Ovary (tissue), 9 donors: ENCODE data around the gene SOST. TPM values are rescaled to one million over a fixed set of nuclear protein-coding genes. Genes with fewer than 3 reads are reported as not detected.

Experiments
- DNase-seq, 5 donors: peaks; one replicate each; pipeline ENCODE4 v3.0.0-alpha.2; 2019 to 2020
- H3K27ac ChIP-seq, 2 donors: fragments of 200-600 bp; one replicate each; pipeline versions ENCODE4 v1.5.1 to v1.8.0; 2019 to 2022
- H3K27me3 ChIP-seq: fragments of 200-600 bp; one replicate; pipeline ENCODE4 v1.8.0; 2022
- H3K36me3 ChIP-seq: fragments of 200-600 bp; sonication (generic); one replicate; pipeline ENCODE4 v1.5.1; 2019
- H3K4me1 ChIP-seq: one replicate; pipeline ENCODE4 v1.8.1; 2013; ENCODE audit warnings: mild to moderate bottlenecking, moderate library complexity; ENCODE audit not compliant: insufficient read depth
- H3K4me3 ChIP-seq: fragments of 200-600 bp; sonication (generic); one replicate; pipeline ENCODE4 v1.5.1; 2017
- H3K9me3 ChIP-seq, 2 donors: fragments of 200-600 bp in 1 of 2; sonication (generic) in 1 of 2; one replicate each; pipeline versions ENCODE4 v1.5.1 to v1.8.1; 2013 to 2019; ENCODE audit warnings: mild to moderate bottlenecking in 1 of 2, moderate library complexity in 1 of 2
- CTCF ChIP-seq, 3 donors: fragments of 450-650 bp in 2 of 3; fragments of 200-600 bp in 1 of 3; IDR thresholded peaks; one replicate each; pipeline versions ENCODE4 v1.5.1 to v1.8.0; 2016 to 2022; ENCODE audit warnings: antibody characterized with exemption in 3 of 3, mild to moderate bottlenecking in 1 of 3
- EP300 ChIP-seq: sonication (generic); formaldehyde crosslinking; IDR thresholded peaks from one replicate; pipeline ENCODE4 v1.6.1; 2017; ENCODE audit warnings: antibody characterized with exemption
- POLR2A ChIP-seq: fragments of 450-650 bp; IDR thresholded peaks from one replicate; pipeline ENCODE4 v1.6.1; 2017; ENCODE audit warnings: antibody characterized with exemption, mild to moderate bottlenecking, moderate library complexity
- WGBS, 3 donors: extraction: QIAGEN DNeasy Blood & Tissue Kit in 1 of 3; methylation state at CpG; one replicate each; pipeline versions ENCODE4 v1.1.5 to v1.1.7; 2013 to 2017; 5-methylcytosine and 5-hydroxymethylcytosine counted together
- intact Hi-C, 4 donors: fragments of 100-400 bp; cut with DNase I; formaldehyde crosslinking; loops; one replicate each; pipeline versions ENCODE4 v1.11.0 to v1.15.1; 2022 to 2023
- polyA plus RNA-seq, 2 donors: library from polyadenylated mRNA; stranded (reverse); fragments of 200-250 nt in 1 of 2; fragments of 350-450 nt in 1 of 2; fragmentation: Illumina TruSeq in 1 of 2; extraction: RNeasy Lipid Tissue Mini Kit (QIAGEN cat#74804) in 1 of 2; gene quantifications; one replicate each; pipeline ENCODE4 v1.2.3, GENCODE V29; 2013 to 2014
- total RNA-seq, 7 donors: library from RNA; depleted of rRNA in 2 of 7; stranded (reverse); fragments of >200 nt in 2 of 7; fragmentation: NEBNext Ultra II Directional in 3 of 7; extraction: Animal tissue kit (Norgen Biotek cat#: 25700) in 3 of 7; gene quantifications; one replicate each; pipeline versions ENCODE4 v1.1.0 to v1.2.4, GENCODE V29; 2016 to 2023
- donor health status: DM: no; HTN: no; CAD: no; lungs with moderate emphysema.
- donor health status: DM: no; HTN: no; CAD: no.
- donor health status: Bipolar disorder and iron deficiency.
- donor health status: DM: yes; HTN: yes; CAD: no.
- donor health status: DM: no; HTN: no; CAD: no.
- donor health status: DM: yes; HTN: yes; CAD: no.

The SOST gene
- total and polyA plus RNA-seq, 9 donors: 0.30 TPM; not detected in 8

DNA sequence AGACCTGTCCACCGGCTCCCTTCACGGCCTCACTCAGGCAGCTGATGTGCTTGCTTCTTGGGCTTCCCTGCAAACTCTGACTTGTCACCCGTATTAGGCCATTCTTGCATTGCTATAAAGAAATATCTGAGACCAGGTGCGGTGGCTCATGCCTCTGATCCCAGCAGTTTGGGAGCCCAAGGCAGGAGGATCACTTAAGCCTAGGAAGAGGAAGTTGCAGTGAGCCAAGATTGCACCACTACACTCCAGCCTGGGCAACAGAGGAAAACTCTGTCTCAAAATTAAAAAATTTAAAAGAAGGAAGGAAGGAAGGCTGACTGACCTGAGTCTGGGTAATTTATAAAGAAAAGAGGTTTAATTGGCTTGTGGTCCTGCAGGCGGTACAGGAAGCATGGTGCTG lies 17.0 kb downstream of the SOST start:
- intact Hi-C loops: no loop called here
- DNase-seq: no peak
- WGBS, 3 donors: 74 to 88% (median 85%) methylated on average over 5 of the region's 5 CpGs
- no peaks in the 10 kb centered on the region for H3K27me3 ChIP-seq
- H3K4me3 ChIP-seq: no peak overlapping the region
- no peak overlapping the region for H3K27ac ChIP-seq
- no peaks in the 10 kb centered on the region for H3K4me1 ChIP-seq
- TF ChIP-seq CTCF (IDR thresholded peaks at IDR 0.05) (no peak), POLR2A (no peak), EP300 (no peak)
- H3K9me3 ChIP-seq: no peaks in the 10 kb centered on the region
- H3K36me3 ChIP-seq: no peaks in the 10 kb centered on the region

DNA sequence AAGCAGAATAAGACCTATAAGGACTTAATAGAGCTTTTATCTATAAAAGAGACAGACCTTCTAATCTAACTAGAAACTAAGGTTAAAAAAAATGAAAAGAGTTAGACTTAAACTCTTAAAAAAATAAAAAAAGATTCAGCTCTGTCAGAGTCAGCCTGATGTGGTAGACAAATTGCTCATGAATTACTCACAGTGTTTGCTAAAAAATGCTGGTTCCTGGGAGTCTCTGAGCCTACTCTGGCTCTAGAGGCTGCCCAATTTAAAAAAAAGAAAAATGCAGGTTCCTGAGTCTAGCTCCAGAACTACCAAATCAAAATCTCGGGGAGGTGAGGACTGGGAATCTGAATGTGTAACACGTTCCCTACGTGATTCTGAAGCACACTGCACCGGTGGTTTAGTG lies 18.1 kb downstream of the SOST start:
- H3K4me1 ChIP-seq: no peaks in the 10 kb centered on the region
- DNase-seq: no peak
- intact Hi-C loops: no loop called here
- H3K27me3 ChIP-seq: no peaks in the 10 kb centered on the region
- H3K36me3 ChIP-seq: no peaks in the 10 kb centered on the region
- 72 to 75% (median 74%) methylated on average over 4 of the region's 4 CpGs for WGBS, 3 donors
- TF ChIP-seq EP300: no peak
- TF ChIP-seq POLR2A: no peak
- no peak for TF ChIP-seq CTCF (IDR thresholded peaks at IDR 0.05)
- H3K4me3 ChIP-seq: no peak overlapping the region
- H3K27ac ChIP-seq: no peak overlapping the region
- H3K9me3 ChIP-seq: no peaks in the 10 kb centered on the region

- Histone ChIP-seq H3K27me3 (no peaks in the 10 kb centered on the region), H3K27ac (no peak overlapping the region), H3K4me3 (no peak overlapping the region), H3K4me1 (no peaks in the 10 kb centered on the region), H3K9me3 (no peaks in the 10 kb centered on the region), H3K36me3 (no peaks in the 10 kb centered on the region)
- DNase-seq: no peak
- 73 to 80% (median 76%) methylated on average over 2 of the region's 2 CpGs for WGBS, 3 donors
- TF ChIP-seq POLR2A (no peak), CTCF (IDR thresholded peaks at IDR 0.05) (no peak), EP300 (no peak)
- intact Hi-C loops: no loop called here
These were observed 20.9 kb downstream of the SOST start for GRCh38 chr17:43737722-43738121.

GRCh38 chr17:43736389-43736788 lies 22.2 kb downstream of the SOST start:
- no peaks in the 10 kb centered on the region for H3K27me3 ChIP-seq
- no peaks in the 10 kb centered on the region for H3K9me3 ChIP-seq
- intact Hi-C loops: no loop called here
- 82 to 88% (median 83%) methylated on average over 2 of the region's 2 CpGs for WGBS, 3 donors
- H3K4me1 ChIP-seq: no peaks in the 10 kb centered on the region
- no peaks in the 10 kb centered on the region for H3K36me3 ChIP-seq
- no peak overlapping the region for H3K4me3 ChIP-seq
- TF ChIP-seq POLR2A: no peak
- TF ChIP-seq CTCF (IDR thresholded peaks at IDR 0.05): no peak
- no peak for TF ChIP-seq EP300
- DNase-seq: no peak
- no peak overlapping the region for H3K27ac ChIP-seq

- no peaks in the 10 kb centered on the region for H3K27me3 ChIP-seq
- TF ChIP-seq POLR2A: no peak
- TF ChIP-seq EP300: no peak
- TF ChIP-seq CTCF (IDR thresholded peaks at IDR 0.05): no peak
- no peak overlapping the region for H3K27ac ChIP-seq
- no peak overlapping the region for H3K4me3 ChIP-seq
- no peak for DNase-seq
- H3K9me3 ChIP-seq: no peaks in the 10 kb centered on the region
- WGBS, 3 donors: 66 to 73% (median 67%) methylated on average over 5 of the region's 5 CpGs
- intact Hi-C loops: no loop called here
- H3K4me1 ChIP-seq: no peaks in the 10 kb centered on the region
- no peaks in the 10 kb centered on the region for H3K36me3 ChIP-seq
These were observed 24.2 kb downstream of the SOST start for GRCh38 chr17:43734376-43734775.
